AG08395 (cell line): ENCODE measurements around the gene TEX52.
"Not testable (repeated sequence)": the region's sequence is repeated elsewhere in the genome, so short reads cannot be mapped to it uniquely, and the experiment has no call there.

ENCODE experiments used
- DNase-seq: peaks from one replicate; pipeline ENCODE4 v3.0.0; 2012; ENCODE audit warnings: mixed read lengths, low spot score

The TEX52 gene

DNA sequence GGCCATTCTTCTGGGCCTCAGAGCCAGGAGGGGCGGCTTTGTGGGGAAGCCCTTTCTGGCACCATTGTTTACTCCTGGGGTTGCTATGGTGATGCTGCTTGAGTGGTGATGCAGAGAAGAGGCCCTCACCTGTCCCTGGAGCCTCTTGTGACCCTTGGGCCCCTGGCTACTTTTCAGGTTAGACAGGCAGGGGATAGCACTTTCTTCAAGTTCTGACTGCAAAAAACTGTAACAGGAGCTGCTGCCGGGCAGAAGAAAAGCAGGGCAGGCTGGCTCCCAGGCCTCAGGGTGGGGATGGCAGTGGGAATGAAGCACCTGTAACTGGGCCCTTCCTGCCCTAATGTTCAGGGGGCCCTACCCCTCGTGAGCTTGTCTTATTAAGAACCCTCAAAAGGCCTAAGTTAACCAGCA is at the start of gene TEX52:
Gene TEX52, minus strand, starts transcription at position 19 of the 411 bp plus-strand sequence. Its CDS starts 13 bp downstream, at position 6.
- DNase-seq: no peak

DNA sequence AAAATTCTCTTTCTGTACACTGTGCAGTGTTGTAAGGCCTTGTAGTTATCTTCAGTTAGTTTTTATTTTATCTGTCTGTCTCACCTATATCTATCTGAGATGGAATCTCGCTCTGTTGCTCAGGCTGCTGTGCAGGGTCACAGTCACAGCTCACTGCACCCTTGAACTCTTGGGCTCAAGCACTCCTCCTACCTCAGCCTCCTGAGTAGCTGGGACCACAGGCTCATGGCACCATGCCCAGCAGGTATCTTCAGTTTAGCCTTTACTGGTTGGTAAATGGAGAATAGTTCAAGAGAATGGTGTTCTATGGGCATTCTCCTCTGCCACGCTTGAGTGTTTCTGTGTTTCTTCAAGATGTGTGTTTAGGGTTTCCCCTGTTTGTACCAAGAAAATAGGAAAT is 47.4 kb upstream of the TEX52 start:
- DNase-seq: no peak

DNA sequence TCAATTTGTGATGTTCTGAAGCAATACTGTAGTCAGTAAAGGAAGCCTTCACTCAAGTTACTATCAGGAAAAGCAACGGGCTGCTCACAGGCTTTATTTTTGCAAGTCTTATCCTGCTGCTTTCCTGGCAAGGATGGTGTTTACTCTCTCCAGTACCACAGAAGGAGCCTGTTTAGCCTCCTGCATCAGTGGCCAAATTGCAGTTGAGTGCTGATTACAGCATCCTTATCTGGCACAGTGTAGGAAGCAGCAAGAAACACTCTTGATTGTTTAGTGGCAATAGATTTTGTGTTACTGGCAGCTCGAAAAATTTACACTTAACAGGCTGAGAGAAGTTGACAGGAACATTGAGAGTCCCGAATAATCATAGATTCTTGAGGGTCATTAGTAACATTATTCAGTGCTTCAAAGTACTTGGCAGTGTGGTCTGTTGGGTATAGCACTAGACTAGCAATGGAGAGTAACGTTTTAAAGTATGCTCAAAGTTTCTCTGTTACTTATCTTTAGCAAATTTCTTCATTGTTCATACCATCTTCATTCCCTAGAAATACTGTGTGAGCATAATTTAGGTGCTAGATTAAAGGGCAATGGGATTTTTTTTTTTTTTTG is 45.5 kb upstream of the TEX52 start:
- DNase-seq: no peak

DNA sequence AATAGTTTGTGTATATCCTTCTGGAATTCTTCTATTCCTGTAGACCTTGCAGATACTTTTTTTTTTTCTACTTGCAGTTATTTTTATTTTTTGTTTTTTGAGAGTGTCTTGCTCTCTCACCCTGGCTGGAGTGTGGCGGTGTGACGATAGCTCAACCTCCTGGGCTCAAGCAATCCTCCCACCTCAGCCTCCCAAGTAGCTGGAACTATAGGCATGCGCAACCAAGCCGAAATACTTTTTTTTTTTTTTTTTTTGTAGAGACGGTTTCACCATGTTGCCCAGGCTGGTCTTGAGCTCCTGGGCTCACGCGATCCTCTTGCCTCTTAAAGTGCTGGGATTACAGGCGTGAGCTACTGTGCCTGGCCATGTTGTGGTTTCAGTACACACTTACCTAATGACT is 43.8 kb upstream of the TEX52 start:
- no peak for DNase-seq

DNA sequence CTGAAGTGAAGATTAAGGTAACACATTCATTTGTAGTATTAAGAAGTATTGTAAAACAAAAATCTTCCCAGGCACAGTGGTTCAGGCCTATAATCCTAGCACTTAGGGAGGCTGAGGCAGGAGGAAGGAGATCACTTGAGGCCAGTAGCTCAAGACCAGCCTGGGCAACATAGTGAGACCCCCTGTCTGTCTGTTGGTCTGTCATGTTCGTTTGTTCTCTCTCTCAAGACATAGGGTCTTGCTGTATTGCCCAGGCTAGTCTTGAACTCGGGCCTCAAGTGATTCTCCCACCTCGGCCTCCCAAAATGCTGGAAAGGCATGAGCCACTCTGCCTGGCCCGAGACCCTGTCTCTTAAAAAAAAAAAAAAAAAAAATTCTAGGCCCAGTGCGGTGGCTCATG is 40.6 kb upstream of the TEX52 start:
- no peak for DNase-seq

DNA sequence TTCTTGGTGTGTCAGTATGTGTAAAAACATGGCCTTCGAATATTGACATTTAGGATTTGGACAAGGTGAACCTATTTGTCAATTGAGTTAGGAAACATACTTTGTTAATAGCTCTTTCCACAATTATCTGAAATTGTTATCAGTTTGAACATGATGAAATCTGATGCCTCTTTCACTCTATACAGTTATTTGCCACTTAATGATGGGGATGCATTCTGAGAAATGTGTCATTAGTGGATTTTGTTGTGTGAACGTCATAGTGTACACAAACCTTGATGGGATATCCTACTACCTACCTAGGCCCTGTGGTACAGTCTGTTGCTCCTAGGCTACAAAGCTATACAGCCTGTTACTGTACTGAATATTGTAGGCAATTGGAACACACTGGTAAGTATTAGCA is 38.7 kb upstream of the TEX52 start:
- no peak for DNase-seq

DNA sequence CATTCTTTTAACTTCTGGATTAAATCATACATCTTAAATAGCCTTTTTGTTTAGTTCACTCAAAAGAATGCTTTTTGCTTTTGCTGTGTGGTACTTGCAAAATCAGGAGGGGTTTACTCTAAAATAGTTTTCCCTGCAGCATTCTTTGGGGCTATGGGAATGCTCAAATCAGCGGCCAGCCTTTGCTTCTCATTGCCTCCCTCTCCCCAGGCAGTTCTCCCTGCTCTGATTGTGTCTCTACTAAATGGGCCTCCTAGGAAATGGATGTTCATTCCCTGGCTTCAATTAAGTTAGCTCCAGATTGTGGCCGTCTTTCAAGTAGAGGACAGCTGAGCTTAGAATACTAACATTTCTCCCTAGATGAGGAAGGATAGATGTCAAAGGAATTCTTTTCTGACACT is 38.2 kb upstream of the TEX52 start:
- DNase-seq: peak; percentile 31

DNA sequence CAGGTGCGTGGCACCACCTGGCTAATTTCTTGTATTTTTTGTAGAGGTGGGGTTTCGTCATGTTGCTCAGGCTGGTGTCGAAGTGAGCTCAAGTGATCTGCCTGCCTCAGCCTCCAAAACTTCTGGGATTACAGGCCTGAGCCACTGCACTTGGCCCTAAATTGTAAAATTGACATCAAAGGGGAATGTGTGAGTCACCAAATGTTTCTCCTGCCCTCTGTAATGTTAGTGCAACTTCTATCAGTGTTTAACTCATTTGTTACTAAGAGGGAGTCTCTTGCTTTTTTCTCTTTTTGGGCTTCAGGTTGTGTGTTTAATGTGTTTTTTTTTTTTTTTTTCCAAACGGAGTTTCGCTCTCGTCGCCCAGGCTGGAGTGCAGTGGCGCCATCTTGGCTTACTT is 36.2 kb upstream of the TEX52 start:
- peak; percentile 69 for DNase-seq

DNA sequence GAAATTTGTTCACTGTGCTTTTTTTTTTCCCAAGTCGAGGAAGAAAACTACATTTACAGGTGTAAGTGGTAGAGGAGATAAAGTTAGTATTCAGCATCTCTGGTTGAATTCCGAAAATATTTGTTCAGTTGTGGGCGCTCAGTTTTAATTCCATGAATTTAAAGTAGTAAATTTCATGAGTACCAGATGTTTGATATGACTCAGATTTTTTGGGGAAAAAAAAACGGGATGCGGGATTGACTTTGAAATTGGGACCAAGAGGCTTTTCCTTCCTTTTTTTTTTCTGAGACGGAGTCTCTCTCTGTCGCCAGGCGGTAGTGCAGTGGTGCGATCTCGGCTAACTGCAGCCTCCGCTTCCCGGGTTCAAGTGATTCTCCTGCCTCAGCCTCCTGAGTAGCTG is 35.4 kb upstream of the TEX52 start:
- no peak for DNase-seq

DNA sequence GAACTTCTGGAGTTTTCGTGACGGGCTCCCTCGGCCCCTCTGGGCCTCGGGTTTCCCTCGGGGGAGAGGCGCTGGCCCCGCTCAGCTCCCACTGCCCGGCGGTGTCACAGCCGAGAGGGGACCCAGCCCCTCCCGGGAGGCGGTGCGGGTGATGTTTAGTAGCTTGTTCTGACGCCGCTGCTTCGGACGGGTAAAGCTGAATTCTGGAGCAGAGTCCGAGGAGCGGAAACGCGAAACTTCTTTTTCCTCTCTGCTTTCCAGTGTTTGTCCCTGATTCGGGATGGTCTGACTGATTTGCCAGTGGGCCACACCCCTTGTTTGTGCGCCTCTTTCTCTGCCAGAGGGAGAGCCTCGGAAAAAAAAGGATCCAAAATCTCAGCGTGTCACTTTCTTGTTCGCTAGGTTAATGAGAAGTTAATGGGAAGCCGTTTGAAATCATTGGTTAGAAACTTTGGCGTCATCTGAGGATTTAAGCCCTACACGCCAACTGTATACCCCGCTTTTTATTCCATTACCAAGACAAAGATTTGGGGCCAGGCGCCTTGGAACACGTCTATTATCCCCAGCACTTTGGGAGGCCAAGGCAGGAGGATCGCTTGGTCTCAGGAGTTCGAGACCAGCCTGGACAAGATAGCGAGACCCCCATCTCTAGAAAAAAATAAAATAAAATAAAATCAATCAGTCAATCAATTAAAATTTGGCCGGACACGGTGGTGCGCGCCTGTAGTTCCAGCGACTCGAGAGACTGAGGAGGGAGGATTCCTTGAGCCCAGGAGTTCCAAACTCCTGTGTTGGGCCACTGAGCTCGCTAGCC is 34.6 kb upstream of the TEX52 start:
- peak; percentile 38 for DNase-seq

DNA sequence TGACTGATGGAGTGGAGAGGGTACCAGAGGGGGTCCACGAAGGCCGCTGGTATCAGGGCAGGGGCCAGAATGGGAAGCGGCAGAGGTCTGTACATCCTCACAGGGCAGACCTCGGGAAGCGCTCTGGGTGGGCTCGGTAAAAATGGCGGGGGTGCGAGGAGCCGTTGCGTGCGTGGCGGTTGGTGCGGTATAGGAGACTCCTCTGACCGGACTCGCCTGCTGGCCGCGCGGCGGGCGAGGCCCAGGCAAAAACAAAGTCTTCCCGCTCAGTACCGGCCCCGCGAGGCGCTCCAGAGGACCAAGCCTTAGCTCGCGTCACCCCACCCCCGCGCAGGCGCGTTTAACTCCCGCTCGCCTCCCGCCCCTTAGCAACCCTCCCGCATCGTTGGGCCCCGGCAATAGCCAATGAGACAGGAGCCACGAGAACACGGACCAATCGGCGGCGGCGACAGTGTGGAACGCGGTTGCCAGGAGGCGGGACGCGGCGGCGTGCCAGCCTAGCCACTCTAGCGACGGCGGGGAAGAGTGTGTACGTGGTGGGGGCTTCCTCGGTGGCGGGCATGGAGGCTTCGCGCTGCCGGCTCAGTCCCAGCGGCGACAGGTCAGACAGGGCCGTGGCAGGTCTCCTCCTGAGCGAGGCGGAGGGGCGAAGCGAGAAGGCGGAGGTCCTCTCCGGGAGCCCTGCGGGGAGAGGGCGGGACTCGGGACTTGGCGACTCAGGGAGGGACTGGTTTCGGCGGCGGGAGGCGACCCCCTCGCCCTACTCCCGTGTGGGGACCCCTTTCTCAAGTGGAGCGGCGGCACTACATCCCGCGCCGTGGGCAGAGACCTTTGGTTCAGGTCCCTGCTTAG is 33.8 kb upstream of the TEX52 start, which contains the start of gene TULP3:
Gene TULP3, plus strand, starts transcription at position 504 of the 852 bp plus-strand sequence. Its CDS starts 57 bp downstream, at position 561.
- peak; percentile 100 for DNase-seq

DNA sequence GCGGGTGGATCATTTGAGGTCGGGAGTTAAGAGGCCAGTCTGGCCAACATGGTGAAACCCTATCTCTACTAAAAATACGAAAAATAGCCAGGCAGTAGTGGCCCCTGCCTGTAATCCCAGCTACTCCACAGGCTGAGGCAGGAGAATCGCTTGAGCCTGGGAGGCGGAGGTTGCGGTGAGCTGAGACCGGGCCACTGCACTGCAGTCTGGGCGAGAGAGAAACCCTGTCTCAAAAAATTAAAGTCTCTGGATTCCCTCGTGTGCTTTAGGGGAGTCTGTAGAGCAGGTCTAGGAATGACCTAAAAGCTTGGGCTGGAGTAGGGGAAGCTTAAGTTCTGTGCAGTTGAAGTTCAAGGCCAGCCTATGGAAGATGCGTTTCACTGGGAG is 33.2 kb upstream of the TEX52 start:
- DNase-seq: no peak

DNA sequence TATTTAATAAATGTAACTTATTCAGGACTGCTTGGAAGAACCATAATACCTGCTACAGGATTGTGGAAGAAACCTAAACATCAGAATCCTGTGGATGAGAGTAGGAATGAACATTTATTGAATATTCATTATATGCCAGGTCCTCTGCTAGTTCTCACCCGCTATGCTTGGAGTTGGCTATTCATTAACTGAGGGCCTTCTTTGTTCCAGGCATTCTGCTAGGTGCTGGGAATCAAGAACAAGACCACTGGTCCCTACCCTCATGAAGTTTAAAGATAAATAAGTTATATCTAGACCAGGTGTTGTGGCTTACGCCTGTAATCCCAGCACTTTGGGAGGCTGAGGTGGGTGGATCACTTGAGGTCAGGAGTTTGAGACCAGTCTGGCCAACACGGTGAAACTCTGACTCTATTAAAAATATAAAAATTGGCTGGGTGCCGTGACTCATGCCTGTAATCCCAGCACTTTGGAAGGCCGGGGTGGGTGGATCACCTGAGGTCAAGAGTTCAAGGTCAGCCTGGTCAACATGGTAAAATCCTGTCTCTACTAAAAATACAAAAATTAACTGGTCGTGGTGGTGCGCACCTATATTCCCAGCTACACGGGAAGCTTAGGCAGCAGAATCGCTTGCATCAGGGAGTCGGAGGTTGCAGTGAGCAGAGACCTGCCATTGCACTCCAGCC is 30.1 kb upstream of the TEX52 start:
- DNase-seq: no peak

DNA sequence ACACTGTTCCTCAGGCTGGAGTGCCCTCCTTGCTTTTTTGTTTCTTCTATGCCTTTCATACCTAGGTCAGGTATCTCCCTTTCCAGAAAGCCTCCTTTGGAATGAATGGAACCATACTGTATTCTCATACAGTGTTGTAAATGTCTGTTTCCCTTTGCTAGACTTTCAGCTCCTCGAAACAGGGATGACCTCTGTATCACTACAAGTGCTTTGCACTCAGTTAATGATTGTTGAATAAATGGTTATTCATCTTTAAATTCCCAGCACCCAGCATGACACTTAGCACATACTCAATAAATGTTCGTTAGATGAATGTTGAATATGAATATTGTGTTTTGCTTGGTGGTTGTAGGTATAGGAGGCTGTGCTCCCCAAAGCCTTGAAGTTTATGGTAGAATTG is 28.0 kb upstream of the TEX52 start:
- no peak for DNase-seq

DNA sequence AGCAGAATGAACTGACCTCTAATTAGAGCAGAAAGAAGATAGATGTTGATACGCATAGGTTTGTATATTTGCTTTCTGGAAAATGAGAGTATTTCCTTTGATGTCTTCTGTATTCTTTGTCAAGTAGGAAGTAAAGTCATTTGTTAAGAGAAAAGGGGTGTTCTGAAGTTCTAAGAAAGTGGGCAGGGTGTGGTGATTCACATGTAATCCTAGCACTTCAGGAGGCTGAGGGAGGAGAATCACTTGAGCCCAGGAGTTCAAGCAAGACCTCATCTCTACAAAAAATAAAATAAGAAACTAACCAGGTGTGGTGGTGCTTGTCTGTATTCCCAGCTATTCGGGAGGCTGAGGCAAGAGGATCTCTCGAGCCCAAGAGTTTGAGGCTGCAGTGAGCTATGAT is 23.0 kb upstream of the TEX52 start:
- no peak for DNase-seq

DNA sequence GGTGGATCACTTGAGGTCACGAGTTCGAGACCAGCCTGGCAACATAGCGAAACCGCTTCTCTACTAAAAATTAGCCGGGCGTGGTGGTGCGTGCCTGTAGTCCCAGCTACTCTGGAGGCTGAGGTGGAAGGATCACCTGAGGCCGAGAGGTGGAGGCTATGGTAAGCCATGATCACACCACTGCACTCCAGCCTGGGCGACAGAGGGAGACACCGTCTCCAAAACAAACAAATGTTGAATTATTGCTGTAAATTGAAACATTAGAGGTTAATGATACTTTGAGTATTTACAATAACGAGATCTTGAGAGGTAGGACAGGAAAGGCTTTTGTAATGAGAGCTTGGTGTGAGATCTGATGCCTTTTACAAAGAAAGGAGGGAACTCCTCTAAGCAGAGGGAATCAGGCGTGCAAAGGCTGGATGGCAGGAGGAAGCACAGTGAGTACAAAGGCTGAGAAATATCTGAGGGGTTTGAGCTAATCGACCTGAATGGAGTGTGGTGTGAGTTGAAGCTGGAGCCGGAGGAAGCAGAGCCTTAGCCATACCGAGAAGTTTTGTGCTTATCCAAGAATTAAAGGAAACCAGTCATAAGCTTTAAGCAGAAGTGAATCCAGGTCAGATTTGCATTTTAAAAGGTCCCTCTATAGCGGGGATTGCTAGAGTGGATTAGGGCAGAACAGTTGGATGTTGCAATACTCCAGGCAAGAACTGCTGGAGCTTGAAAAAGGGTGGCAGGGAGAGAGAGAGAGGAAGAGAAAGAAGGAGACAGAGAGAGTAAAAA is 21.3 kb upstream of the TEX52 start:
- DNase-seq: peak; percentile 24

DNA sequence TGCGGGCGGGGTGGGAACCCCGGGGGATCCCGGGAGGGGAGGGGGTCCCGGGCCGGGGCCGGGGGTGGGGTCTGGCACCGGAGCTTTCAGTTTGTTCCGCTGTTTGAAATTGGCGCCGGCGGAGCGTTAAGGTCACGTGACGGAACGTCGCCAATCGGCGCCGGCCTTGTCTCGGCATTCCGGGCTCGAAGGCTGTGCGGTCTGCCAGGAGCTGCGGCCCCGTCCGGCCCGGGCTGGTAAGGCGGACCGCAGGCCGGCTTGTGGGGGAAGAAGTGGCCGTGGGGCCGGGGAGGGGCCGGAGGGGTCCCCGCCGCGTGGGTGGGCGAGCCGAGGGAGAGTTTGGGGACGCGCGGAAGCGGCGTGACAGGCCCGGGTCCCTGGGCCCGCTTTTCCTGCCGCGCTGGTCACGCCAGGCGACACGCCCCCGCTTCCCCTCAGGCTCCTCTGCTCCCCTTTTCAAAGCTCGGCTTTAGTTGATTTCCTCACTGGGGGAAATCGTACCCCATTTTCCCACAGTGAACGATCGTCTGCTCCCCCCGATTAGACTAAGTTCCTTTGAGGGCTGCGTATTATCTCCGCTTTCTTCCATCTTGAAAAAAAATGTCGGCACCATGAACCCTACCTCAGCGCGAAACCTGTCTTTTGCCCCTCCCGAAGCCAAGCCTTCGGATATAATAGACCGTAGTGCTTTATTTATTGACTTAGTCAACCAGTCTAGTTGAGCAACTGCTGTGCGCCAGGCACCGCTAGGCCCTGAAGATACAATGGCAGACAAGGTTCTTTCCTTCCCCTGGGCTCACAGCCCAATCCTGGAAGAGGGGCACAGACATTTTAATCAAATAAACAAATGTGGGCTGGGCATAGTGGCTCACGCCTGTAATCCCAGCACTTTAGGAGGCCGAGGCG is 20.5 kb upstream of the TEX52 start, which contains the start of the genes FOXM1 and RHNO1:
Gene FOXM1, minus strand, starts transcription at position 128 of the 906 bp plus-strand sequence. CDS start 2,696 bp downstream, outside the sequence.
Gene RHNO1, plus strand, starts transcription at position 177 of the 906 bp plus-strand sequence. CDS start 8,144 bp downstream, outside the sequence.
- DNase-seq: peak; percentile 98

DNA sequence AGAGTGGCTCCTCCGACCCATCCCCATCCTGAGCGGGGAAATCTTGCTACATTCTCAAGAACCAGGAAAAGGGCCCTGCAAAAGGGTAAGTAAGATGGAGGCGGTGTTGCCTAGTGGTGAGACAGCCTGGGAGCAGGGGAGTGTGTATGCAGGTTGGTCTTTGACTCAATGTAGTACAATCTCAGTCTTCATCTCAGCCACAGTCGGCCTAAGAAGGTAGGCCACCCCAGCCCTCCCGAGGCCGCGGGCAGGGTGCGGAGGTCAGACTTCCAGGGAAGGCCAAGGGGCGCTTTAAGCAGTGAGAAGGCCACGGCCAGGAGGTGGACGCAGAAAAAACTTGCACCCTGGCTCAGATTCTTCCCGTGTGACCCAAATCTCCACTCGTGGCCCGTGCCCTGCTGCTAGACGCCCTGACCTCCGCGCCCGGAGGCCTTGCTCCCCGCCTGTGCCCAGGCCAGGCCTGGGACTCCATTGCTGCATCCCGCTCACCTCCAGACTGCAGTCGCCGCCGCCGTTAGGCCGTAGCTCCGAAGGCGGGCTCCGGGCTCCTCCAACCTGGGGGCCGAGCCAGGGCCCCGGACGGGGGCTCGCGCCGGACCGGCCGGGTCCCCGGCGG is 19.7 kb upstream of the TEX52 start:
- peak; percentile 26 for DNase-seq

DNA sequence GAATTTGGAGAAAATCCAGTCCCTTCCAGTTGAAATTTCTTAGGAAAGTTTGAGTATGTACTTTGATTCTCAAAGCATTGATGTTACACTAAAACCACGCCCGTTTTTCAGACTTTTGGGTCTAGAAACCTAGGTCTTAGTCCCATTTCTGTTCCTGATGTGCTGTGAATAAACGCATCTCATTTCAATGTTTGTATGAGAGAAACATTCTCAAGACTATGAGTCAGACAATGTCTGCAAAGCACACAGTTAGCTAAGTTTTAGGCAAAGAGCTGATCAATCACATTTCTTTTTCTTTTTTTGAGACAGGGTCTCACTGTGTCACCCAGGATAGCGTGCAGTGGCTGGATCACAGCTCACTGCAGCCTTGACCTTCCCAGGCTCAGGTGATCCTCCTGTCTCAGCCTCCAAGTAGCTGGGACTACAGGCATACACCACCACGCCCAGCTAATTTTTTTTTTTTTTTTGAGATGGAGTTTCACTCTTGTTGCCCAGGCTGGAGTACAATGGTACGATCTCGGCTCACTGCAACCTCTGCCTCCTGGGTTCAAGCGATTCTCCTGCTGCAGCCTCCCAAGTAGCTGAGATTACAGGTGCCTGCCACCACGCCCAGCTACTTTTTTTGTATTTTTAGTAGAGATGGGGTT is 12.3 kb upstream of the TEX52 start:
- DNase-seq: not testable (repeated sequence)
